Prostate gland (tissue), 2 donors: ENCODE results near the gene ACADM. TPM values are rescaled to one million over a fixed set of nuclear protein-coding genes. Genes with fewer than 3 reads are reported as not detected.

Source experiments
- DNase-seq: peaks from one replicate; pipeline ENCODE4 v3.0.0-alpha.2; 2019; ENCODE audit warnings: low spot score
- H3K27ac ChIP-seq, 2 donors: fragments of 200-600 bp; sonication (generic); 2 replicates each; pipeline ENCODE4 v1.5.1; 2017 to 2019
- H3K27me3 ChIP-seq: fragments of 200-600 bp; sonication (generic); replicated peaks from 2 replicates; pipeline ENCODE4 v1.5.1; 2019; ENCODE audit not compliant: insufficient read depth
- H3K36me3 ChIP-seq, 2 donors: fragments of 200-600 bp; sonication (generic); 1 replicate in 1 of 2; 2 replicates in 1 of 2; pipeline versions ENCODE4 v1.5.1 to v1.8.1; 2017 to 2019
- H3K4me1 ChIP-seq: fragments of 200-600 bp; sonication (generic); replicated peaks from 2 replicates; pipeline ENCODE4 v1.5.1; 2019
- H3K4me3 ChIP-seq, 2 donors: fragments of 200-600 bp; sonication (generic); 2 replicates each; pipeline ENCODE4 v1.5.1; 2017 to 2019
- H3K9me3 ChIP-seq: fragments of 200-600 bp; sonication (generic); 2 replicates; pipeline ENCODE4 v1.5.1; 2017
- CTCF ChIP-seq, 4 experiments: fragments of 200-600 bp in 2 of 4; fragments of 450-650 bp in 2 of 4; sonication (generic) in 2 of 4; IDR thresholded peaks; 1 replicate in 3 of 4; 2 replicates in 1 of 4; pipeline ENCODE4 v1.5.1; 2016 to 2019; ENCODE audit warnings: antibody characterized with exemption in 4 of 4, mild to moderate bottlenecking in 2 of 4, moderate library complexity in 2 of 4
- POLR2A ChIP-seq: fragments of 450-650 bp; IDR thresholded peaks from one replicate; pipeline ENCODE4 v1.6.1; 2016; ENCODE audit warnings: antibody characterized with exemption, mild to moderate bottlenecking
- POLR2AphosphoS5 ChIP-seq: sonication (generic); formaldehyde crosslinking; IDR thresholded peaks from one replicate; pipeline ENCODE4 v1.6.1; 2017; ENCODE audit warnings: antibody characterized with exemption
- WGBS: methylation state at CpG from one replicate; pipeline ENCODE4 v1.1.5; 2018; 5-methylcytosine and 5-hydroxymethylcytosine counted together
- intact Hi-C: fragments of 100-400 bp; cut with DNase I; formaldehyde crosslinking; loops from one replicate; pipeline ENCODE4 v1.14.2; 2022
- total RNA-seq, 2 donors: library from RNA; depleted of rRNA; stranded (reverse); fragments of >200 nt; gene quantifications; one replicate each; pipeline ENCODE4 v1.1.0, GENCODE V29; 2016

Gene ACADM
- total RNA-seq, 2 donors from 2014 or later: 45.4 to 49.4 TPM

DNA sequence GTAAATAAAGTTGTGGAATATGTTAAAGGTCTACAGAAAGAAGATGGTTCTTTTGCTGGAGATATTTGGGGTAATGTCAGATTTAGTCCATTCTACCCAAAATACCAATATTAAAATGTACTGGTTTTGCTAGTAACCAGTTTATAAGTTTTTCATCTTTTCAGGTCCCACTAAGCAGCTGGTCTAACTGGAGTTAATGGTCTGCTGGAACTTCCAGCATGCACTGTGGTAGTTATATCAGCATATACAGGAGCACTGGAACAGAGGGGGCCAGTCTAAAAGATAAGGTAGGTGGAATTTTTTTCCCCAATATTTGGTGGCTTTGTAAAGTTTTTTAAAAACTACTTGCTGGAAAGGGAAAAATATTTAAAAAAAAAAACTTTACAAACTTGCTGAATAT is 65.5 kb downstream of the ACADM start:
- no peak overlapping the region for H3K27ac ChIP-seq
- H3K4me3 ChIP-seq: no peak overlapping the region
- H3K4me1 ChIP-seq: no peaks in the 10 kb centered on the region
- H3K27me3 ChIP-seq: no peaks in the 10 kb centered on the region
- intact Hi-C loops: loop anchor here (5.0 kb wide), 1 partner anchor 68 kb away; the partner anchor contains the start of gene ACADM
- peaks cover 0 to 7% of the 10 kb centered on the region in 2 donors for H3K36me3 ChIP-seq
- TF ChIP-seq CTCF (IDR thresholded peaks at IDR 0.05) (no peak), POLR2A (no peak), POLR2AphosphoS5 (no peak)
- DNase-seq: no peak
- H3K9me3 ChIP-seq: no peaks in the 10 kb centered on the region

- no peak for DNase-seq
- Histone ChIP-seq H3K4me3 (no peak overlapping the region), H3K9me3 (no peaks in the 10 kb centered on the region), H3K36me3 (peaks cover 0 to 7% of the 10 kb centered on the region in 2 donors), H3K27ac (no peak overlapping the region), H3K4me1 (no peaks in the 10 kb centered on the region), H3K27me3 (no peaks in the 10 kb centered on the region)
- intact Hi-C loops: no loop called here
- 36% methylated on average over 1 of the region's 1 CpG for WGBS
- no peak for TF ChIP-seq POLR2AphosphoS5
- no peak for TF ChIP-seq POLR2A
- TF ChIP-seq CTCF (IDR thresholded peaks at IDR 0.05): no peak
These were observed 66.5 kb downstream of the ACADM start for GRCh38 chr1:75791022-75791421.

DNA sequence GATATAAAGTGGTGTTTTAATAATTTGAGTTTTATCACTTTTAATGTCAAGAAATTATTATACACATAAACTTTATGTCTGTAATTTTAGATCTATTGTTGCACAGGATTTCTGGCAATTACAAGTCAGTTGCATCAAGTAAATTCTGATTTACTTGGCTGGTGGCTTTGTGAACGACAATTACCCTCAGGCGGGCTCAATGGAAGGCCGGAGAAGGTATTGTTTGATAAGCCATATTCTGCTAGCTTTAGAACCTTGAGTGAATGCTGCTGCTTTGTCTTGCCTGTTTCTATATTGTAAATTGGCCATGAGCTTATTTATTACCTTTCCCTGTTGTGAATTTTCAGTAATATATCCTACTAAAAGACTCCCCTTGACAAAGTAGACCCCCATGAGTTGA is 67.6 kb downstream of the ACADM start:
- intact Hi-C loops: no loop called here
- no peaks in the 10 kb centered on the region for H3K4me1 ChIP-seq
- no peak overlapping the region for H3K4me3 ChIP-seq
- WGBS: 94% methylated on average over 3 of the region's 3 CpGs
- H3K36me3 ChIP-seq: peaks cover 0 to 7% of the 10 kb centered on the region in 2 donors
- H3K27me3 ChIP-seq: no peaks in the 10 kb centered on the region
- no peak overlapping the region for H3K27ac ChIP-seq
- H3K9me3 ChIP-seq: no peaks in the 10 kb centered on the region
- no peak for DNase-seq
- TF ChIP-seq CTCF (IDR thresholded peaks at IDR 0.05): no peak
- no peak for TF ChIP-seq POLR2A
- TF ChIP-seq POLR2AphosphoS5: no peak

DNA sequence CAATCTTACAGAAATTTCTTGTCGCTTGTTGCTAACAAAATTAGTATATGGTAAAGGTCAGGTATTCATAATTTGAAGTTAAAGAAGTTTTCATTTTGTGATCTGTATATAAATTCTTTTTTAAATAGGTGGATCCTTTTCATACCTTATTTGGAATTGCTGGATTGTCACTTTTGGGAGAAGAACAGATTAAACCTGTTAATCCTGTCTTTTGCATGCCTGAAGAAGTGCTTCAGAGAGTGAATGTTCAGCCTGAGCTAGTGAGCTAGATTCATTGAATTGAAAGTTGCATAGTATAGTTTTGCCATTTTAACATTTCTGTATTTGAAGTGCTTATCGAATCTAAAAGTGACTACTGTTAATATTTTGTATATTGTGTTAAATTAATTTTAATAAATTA is 69.9 kb downstream of the ACADM start:
- no peak for TF ChIP-seq POLR2AphosphoS5
- TF ChIP-seq POLR2A: no peak
- no peak for TF ChIP-seq CTCF (IDR thresholded peaks at IDR 0.05)
- Histone ChIP-seq H3K27me3 (no peaks in the 10 kb centered on the region), H3K27ac (no peak overlapping the region), H3K9me3 (no peaks in the 10 kb centered on the region), H3K36me3 (peaks cover 0 to 7% of the 10 kb centered on the region in 2 donors), H3K4me3 (no peak overlapping the region), H3K4me1 (no peaks in the 10 kb centered on the region)
- 98% methylated on average over 2 of the region's 2 CpGs for WGBS
- intact Hi-C loops: no loop called here
- DNase-seq: no peak

DNA sequence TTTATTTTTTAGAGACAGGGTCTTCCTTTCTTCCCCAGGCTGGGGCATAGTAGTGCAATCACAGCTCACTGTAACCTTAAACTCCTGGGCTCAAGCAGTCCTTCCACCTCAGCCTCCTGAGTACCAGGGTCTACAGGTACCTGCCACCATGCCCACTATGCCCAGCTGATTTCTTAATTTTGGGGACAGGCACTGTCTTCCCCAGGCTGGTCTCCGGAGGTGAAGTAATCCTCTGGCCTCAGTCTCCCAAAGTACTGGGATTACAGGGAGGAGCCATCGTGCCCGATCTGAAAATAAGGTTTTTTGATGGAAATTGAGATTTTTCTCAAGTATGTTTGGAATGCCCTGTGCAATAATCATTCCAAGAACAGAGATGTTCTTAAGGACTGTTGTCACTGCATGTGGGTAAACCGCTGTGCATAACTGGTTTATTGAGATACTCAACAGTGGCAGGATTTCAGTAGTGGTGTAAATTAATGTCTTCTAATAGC is 71.2 kb downstream of the ACADM start:
- peaks cover 0 to 2% of the 10 kb centered on the region in 2 donors for H3K36me3 ChIP-seq
- H3K27ac ChIP-seq: no peak overlapping the region
- no peaks in the 10 kb centered on the region for H3K9me3 ChIP-seq
- intact Hi-C loops: no loop called here
- H3K4me1 ChIP-seq: no peaks in the 10 kb centered on the region
- TF ChIP-seq POLR2AphosphoS5: no peak
- no peak for TF ChIP-seq POLR2A
- TF ChIP-seq CTCF (IDR thresholded peaks at IDR 0.05): no peak
- no peak for DNase-seq
- WGBS: 94% methylated on average over 4 of the region's 4 CpGs
- H3K27me3 ChIP-seq: no peaks in the 10 kb centered on the region
- H3K4me3 ChIP-seq: no peak overlapping the region
